Stimulated activated CD8-positive, alpha-beta memory T cell treated with anti-CD3 and anti-CD28 coated beads, Interleukin-15, amount 100 ng/mL, for 24 hours (primary cell): ENCODE measurements around the gene DYRK1A.
A peak's percentile ranks its signal among the peaks of the same experiment; 100 is the strongest.

Source experiments
- DNase-seq: peaks from one replicate; pipeline ENCODE4 v3.0.0-alpha.2; 2020; ENCODE audit warnings: low read depth

DYRK1A gene

DNA sequence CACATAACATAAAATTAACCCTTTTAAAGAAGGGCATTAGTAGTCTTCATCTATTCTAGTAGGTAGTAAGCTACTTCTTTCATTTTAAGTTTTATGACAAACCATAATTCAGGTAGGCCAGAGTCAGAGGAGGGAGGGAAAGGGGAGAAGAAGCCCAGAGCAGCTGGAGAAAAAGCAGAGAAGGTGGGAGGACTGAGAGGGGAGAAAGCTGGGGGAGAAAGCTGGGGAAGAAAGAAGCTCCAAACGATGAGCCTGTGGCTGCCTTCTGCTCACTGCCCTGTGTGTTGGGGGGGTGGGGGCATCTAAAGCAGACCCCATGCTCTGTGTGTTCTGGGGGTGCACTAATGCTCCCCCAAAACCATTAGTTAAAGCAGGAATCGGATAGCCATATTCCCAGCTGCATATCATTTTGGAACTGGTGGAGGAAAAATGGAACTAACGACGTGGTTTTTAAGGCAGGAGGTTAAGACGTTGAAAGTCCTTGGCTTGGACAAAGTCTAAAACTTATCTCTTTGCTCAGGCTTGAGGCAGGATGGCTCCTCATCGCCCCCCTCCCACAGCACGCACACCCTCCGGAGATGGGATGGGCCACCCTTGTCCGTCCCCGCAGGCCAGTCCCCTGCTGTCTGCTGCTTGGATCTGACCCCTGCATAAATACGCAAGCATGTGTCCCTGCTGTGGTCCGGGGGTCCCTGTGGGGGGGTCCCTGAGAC, 184.2 kb downstream of the DYRK1A start:
- no peak for DNase-seq

DNA sequence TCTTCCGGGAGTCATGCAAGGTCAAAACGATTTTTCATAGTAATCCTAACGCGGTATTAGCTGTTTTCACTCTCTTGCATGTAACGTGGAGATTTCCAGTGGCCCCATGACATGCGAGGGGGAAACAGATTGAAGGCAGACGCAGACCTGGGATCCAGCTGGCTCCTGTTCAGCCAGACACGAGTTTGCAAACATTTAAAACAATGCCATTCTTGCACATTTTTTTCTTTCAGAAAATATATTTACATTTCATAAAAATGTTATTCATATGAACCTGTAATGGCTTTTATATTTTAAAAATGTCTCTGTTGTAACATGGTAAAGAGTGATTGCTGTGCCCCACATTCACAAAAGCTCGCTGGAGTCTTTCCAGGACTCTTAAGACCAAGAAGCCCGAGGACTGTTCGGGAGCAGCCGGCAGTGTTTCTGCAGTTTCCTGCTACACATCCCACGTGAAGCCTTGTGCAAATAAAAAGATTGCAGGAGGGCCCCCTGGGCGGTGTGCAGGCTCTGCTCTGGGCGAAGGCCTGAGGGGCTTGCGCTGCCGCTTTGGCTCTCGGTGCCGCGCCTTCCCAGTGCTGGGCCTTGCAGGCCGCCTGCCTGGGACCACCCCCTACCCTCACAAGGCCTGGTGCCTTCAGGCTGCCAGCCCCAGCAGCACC, 184.9 kb downstream of the DYRK1A start:
- no peak for DNase-seq

DNA sequence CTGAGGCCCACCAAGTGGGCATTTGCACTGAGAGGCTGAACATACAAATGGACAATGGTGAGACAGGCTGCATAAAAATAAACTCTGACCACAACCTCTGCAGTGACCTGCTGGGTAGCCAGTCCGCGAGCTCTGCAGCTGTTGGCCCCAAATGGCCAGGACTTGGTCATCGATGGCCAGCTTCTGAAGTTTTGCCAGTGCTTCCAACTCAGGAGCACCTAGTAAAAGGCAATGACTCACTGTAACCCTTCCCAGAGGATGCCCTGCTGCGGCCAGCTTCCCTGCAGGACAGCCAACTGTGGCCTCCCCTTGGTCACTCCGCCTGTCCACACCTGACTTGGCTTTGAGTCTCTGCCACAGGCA, 185.4 kb downstream of the DYRK1A start:
- DNase-seq: no peak

DNA sequence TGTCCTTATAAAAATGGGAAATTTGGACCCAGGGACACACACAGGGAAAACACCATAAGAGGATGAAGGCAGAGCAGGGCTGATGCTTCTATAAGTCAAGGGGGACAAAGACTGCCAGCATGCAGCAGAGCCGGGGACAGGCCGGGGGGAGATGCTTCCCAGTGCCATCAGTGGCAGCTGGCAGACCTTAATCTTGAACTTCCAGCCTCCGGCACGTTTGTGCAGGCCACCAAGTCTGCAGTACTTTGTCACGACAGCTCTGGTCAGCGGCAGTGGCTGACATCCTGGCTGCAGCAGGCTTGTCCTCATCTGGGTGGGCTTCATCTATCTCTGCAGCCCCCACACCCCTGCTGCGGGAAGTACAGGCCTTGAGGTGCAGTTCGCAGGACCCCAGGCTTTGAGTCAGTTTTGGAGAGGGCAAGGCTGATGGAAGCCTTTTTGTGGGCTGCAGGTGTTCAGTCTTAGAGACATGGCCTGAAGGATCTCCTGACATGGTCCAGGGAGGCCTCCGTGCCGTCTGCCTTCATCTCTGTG, 186.0 kb downstream of the DYRK1A start:
- no peak for DNase-seq

DNA sequence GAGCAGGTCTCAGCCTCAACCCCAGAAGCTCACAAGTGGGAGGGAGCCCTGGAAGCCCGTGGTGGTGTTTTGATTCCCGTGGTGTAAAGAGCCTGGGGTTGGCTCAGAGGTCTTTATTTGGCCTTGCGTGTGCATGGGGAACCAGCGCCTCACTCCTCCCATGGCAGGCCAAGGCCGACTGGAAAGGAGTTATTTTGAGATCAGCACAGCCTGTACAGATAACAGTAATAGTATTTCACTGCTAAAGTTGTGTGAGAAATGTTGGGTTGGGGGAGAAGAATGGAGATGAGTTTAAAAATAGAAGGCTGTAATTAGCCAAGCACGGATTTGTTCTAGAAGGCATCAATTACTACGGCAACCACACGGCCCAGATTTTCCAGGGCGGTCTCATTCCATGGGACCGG, 186.5 kb downstream of the DYRK1A start:
- no peak for DNase-seq

DNA sequence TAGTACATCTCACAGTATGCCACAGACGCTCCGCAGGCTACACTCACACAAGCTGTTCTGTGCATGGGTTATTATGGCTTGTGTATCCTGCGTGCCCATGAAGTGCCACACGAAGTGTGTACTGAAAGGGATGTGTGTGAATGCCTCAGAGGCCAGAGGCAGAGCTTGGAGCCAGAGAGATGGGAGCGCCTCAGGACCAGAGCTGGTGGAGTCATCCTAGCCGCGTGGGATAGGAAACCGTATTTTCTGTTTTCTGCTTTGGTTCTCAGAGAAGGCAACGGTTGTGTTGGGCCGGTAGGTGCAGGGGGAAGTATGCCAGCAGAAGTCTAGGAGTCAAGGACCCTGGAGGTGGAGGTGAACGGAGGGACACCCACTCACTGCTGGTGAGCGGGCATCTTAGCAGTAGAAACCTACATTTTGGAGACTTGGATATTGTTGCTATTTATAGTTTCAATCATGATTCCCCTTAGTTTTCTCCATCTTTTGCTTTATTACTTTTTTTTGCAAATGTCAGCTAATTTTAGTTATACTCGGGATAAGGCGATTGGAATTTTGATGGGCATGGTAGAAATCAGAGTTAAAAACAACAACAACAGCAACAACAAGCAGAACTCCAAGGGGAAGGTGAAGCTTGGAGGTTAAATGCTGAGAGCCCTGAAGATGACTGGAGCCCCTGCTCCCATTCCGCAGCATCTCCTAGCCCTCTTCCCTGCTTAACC, 188.2 kb downstream of the DYRK1A start:
- DNase-seq: no peak

DNA sequence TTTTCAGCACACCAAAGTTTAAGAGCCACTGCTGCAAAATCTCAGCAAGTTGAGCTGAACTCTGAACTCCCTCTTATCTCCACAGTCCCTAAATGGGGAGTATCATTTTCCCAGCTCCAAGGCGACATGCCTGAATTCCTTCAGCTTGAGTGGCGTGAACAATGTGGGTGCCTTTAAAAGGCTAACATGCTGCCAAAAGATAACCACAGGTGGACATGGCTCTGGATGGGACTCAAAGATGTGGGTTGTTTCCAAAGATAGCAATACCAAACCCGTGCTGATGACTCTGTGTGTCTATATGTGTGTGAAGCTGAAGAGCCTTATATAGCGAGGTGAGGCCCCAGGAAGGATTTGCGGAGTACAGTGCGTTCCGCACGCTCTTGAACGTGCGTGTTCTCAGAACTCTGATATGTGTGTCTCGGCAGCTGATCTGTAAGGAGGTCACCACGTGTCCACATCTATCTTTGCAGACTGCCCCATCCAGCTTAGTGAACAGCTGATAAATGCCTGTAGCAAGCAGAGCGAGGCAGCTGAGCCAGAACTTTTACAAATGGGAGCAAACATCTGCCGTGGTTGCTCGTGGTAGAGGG, 189.2 kb downstream of the DYRK1A start:
- no peak for DNase-seq

DNA sequence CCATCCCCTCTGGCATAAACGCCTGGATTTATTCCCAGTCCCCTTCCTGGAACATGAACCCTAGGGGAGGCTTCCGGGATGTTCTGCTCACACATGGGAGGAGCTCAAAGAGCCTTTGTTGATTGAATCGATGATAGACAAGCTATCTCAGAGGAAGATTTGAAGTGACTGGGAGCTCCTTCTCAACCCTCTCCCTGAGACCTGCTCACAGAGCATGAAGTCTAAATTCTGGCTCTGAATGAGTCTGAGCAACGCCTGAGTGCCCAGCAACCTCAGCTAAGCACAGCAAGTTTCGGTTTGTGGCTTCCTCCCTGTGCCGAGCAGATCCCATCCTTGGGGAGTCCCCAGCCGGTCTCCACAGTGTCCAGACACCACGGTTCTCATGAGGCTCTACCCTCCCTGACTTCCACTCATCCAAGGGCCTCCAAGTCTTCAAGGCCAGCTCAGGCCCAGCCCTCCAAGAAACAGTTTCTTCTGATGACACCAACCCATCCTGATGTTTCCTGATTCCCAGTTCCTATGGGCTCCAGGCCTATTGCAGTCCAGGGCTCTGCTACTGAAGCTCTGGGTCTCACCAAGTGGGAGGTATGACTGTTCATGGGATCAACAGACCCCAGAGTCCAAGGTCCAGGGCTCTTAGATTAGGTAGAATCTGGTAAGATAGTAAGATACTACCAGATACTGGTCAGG, 190.8 kb downstream of the DYRK1A start:
- no peak for DNase-seq

DNA sequence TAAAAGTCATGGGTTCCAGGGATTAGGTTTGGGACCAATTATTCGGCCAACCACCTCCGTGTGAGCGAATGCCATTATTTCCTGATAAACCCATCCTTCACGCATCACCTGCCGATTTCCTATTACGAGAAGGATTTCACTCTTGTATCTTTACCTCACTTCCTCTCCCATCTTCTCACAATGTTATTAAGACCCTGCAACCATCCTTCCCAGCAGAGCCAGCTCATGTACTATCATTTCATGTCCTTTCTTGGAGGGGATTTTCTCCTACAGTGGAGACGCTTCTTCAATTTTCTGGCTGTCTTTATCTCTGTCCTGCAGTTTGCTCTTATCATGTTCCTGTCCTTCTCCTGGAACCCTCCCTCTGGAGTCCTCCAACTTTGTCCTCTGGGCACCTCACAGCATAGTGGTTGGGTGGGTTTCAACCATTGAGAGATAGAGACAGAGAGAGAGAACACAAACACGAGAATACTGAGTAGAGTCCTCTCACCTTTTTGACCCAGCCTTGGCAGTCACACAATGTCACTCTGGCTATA, 192.2 kb downstream of the DYRK1A start:
- DNase-seq: no peak

DNA sequence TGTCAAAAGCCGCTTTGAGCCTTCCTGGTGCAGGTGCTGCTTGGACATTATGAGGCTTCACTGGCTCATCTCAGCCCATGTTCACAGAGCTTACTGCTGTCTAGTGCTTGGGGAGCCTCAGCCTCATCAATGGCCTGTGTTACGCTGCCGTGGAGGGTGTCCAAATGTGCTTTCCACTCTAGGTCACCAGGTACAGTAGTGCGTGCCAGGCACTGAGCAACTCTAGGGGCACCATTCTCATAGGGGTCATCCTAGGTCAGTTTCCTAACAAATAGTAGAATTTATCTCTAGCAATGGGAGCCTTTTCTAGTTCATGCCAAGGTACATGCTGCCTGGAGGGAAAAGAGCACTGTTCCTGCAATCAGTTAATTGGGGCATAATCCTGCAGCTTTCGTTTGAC, 193.8 kb downstream of the DYRK1A start:
- no peak for DNase-seq

DNA sequence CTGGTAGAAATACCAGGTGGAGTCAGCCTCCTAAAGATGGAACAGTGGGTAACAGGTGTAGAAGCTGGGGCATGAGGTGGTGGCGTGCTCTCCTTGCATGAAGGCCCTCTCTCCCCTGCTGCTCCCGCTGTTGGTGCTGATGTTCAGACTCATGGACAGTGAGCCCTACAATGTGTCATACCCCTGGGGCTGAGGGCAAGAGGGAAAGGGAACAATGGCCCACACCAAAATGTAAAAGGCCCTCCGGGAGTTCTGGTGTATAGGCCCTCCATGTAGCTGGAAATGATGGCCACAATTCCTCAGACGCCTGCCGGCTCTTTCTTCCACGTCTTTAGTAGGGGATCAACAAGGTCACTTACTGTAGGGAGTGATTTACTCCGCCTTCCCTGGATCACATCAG, 194.9 kb downstream of the DYRK1A start:
- DNase-seq: no peak

DNA sequence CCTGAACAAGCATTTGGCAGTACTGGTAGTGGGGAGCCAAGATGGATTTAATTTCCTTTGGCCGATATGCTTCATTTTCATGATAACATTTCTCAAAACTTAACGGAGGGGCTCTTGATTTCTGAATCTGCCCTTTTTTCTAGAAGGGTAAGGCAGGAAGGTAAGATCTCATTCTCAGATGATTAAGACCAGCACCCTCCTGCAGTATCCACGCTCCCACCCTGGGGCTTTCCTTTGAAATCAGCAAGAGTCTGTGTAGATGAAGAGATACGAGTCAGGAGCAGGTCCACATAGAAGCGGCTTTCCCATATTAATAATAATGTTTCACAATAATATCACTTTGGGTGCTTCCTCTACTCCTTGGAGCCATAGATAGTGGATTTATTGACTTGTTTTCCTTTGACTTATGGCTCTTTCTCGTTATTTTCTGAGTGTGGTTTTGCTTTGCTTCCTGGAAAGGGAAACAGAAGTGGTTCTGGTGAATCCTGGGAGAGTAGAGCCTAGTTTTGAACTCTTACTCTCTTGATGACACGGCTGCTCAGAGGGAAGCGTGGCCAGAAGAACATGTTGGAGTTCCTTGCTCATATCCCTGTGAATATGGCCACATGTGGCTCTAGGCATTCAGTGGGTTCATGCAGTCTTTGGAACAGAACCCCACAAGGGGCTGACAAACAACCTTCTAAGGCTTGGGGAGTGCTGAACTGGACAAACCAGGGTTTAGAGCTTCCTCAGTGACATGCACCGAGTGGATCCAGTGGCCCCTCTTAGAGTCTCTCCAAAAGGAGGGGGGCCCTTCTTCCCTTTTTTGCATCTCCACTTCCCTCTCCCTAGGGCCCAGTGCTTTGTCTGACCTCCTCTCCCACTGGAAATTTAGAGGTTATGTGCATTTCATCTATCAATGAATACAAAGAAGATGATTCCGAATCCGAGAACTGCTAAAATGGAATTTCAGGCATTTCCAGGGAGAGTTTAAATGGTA, 195.7 kb downstream of the DYRK1A start:
- no peak for DNase-seq

DNA sequence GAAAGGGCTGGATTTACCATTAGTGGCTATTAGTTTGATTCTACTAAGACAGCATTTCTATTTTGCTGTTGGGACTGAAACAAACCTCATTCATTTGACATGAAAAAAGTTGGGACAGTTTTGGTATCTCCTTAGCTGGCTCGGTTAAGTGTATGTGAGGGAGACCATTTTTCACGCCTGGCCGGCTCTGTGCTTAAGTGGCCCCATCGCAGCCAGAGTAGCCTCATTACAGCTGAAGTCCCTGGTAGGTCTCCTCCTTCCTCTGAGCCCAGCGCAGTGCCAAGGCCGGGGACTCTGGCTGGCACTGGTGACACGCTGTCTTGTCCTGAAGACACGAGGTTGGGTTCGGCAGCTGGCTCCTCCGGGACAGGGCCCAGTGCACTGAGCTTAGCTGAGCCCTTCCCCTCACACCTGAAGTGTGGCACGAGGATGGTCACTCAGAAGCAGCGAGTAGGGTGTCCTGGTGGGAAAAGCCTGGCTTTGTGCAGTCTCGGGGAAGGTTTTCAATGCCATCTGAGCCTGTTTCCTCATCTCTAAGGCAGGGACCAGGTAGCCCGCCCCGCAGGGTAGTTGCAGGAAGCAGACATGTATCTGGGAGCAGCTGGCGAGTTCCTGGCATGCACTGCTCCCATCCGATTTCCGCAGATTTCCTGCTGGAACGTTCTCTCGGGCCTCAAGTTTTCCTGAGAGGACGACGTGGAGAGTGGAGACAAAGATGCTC, 196.5 kb downstream of the DYRK1A start:
- no peak for DNase-seq

DNA sequence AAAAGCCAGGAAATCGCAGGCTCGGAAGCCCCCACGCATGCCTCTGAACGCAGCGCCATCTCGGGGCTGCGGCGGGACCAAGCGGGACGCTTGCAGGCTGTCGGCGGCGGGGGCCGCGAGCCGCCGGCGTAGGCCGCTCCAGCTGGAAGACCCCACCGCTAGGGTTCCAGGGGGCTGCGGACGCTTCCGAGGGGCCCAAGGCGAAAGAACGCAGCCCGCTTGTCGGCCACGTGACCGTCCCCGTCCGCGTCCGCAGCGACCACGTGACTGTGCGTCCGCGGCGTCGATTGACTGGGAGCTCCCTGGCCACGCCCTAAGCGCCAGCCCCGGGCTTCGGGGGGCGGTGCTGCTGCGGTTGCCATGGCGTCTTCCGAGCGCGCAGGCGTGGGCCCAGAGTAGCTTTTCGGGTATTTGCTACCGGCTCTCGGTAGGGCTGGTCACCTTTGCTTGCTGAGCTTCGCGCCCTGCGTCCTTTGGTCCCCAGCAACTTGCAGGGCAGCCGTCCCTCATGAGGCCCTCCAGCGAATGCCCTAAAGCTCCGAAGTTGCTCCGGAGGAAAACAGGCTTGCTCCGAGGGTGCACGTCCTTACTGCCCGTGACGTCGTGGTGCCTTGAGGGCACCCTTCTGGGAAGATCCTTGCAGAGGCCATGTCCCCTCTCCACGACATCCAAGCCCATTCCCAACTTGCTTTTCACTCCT, 197.2 kb downstream of the DYRK1A start:
- DNase-seq: peak; percentile 83

DNA sequence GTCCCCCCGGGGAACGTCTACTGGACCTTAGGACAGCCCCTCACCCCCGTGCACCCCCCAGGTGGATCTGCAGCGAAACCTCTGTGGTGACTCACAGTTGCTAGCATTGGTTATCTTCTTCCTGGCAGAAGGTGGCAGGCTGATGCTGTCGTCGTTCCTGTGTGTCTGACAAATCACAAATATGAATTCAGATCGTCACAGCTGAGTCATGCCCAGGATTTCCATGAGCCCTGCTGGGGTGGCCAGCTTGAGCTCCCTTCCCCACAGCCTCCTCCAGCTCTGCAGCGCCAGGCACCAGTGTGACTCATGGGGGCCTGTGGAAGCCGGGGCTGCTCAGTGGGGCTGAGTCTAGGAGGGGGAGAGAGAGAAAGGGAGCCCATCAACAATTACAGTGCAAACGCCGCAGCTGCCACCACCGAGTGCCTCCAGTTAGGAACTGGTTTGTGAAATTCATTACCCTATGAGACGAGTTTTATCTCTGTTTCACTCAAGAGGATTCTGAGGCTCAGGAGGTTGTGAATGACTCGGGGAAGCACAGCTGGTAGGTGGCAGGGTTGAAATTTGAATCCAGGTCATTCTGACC, 197.9 kb downstream of the DYRK1A start:
- peak; percentile 54 for DNase-seq

DNA sequence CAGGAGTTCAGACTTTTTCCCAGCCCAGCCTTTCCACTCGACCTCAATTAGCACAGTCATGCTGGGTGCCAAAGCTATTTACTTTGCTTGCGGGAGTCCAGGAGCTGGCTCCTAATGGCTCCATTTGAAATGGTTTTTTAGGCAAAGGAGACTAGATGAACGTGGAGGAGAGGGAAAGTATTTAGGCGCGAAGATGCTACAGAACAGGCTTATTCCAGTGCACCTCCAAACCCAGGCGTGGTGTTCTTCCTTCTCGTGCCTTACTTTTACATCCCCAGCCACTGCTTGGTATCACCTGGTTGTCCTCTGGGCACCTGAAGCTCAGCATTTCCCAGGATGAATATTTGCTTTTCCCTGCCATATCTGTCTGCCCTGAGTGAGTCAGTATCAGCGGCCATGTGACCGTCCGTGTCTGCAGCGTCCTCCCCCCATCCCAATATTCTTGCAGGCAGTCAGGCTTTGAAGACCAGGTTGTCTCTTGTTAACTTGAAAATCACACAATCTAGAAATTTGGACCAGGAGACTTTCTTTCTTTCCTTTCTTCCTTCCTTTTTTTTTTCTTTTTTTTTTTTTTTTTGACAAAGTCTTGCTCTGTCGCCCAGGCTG, 198.5 kb downstream of the DYRK1A start:
- no peak for DNase-seq

DNA sequence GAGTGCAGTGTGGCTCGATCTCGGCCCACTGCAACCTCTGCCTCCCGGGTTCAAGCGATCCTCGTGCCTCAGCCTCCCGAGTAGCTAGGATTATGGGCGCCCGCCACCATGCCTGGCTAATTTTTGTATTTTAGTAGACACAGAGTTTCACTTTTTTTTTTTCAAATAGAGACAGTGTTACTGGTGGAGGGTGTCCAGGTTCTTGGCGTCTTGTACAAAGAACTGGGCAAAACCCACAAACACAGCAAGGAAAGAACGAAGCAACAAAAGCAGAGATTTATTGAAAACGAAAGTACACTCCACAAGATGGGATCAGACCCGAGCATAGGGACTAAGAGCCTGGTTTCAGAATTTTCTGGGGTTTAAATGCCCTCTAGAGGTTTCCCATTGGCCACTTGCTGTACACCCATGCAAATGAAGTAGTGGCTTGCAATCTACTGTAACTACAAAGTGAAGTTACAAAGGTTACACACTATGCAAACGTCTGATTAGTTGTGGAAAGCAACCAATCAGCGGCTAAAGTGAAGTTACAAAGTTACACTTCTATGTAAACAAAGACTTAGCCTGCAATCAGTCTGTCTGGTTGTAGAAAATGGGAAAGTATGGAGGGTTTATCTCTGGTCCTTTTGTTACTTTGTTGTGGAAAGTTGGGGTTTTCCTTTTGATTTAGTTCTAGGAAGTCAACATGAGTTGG, 199.1 kb downstream of the DYRK1A start:
- no peak for DNase-seq
